UCSD-AML1 (cell line): ENCODE results near the gene GEN1.

ENCODE experiments used
- DNase-seq: peaks from one replicate; lab custom pipeline; 2025; ENCODE audit not compliant: unreplicated experiment; lab: John Stamatoyannopoulos, UW

GEN1 gene

DNA sequence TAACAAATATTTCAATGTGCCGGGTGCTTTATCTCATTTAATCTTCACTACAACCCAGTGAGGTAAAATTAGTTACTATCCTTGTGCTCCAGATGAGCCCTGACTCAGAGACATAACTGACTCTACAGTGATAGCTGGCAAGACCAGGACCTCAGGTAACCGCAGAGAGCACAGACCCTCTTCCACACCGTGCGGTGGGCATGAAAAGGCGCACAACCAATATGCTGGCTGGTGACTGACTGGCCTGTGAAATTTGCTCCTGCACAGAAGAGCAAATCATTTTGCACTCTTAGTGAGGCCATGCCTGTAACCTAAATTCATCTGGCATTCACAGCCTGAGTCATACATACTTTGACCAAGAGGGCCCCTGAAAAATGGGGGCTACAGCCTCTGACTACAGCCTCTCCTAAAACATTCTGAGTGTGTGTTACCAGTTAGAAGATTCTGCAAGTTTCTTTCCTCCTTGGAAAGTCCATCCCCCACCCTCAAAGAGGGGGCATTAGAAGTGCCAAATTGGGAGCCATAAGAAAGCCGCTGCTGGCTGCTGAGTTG is 39.9 kb downstream of the GEN1 start:
- DNase-seq, result no peak

DNA sequence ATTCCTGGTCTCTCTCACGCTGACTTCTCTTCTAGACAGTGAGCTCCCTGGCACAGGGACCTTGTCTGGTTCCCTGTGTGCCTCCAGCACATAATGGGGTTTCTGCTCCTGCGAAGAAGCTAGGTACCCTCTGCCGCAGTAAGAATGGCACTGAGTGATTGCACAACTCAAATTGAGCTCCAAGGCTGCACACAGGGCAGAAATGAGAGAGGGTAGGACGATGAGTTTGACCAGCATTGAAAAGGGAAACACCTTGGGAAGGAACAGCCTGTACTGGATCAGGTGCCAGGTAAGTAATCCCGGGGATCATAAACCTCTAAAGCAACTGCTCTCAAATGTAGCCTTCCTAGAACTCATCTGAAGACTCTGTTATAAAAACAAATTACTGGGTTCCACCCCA is 41.4 kb downstream of the GEN1 start:
- no peak for DNase-seq

DNA sequence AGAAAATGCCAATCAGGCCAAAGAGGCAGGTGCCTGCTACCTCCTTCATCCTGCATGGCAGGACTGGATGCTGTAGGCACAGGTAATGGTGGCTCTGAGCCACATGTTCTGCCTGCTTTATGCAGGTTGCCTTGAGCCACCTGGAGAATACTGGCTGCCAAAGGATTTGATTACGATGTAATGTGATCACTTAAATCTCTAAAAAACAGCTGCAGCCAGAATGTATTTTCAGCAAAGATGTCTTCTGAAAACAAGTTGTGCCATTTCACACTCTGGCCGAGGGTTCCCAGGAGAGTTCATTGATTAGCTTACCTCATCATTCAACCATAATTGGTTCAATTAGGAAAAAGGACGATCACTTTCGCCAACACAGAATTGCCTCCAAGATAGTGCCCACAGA is 44.4 kb downstream of the GEN1 start:
- DNase-seq, result no peak

DNA sequence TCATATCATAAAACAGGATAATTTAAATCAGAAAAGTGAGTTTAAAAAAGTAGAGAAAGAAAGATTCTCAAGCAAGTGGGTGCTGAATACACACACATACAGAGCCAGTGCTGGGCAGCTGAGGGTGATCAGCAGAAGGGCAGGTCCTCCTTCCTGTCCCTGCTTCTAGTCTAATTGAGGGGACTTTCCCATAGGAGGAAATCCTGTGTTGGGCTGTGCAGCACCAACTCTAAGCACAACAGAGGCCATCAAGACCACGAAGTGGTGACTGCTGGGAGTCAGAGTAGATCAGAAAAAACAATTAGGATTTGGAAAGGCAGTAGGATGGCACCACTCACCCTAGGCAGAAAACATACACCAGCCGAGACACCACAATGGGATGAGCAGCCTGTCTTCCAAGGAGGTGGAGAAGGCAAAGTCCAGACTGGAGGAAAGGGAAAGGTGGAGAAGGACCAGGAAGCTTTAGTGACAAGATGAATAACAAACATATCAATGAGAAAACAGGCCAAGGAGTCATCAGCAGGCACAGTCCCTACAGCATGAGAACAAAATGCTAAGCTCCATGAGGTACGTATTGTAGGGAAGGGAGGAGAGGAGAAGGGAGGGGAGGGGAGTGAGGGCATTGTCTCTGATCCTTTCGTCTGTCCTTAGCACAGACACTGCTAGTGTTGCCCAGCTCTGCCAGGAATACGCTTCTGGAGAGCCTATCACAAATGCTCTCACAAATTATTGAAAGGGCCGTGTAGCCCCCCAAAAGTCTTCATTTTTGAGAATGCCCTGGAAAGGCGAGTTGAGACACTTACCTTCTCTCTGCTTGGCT is 45.6 kb downstream of the GEN1 start:
- DNase-seq, result no peak

DNA sequence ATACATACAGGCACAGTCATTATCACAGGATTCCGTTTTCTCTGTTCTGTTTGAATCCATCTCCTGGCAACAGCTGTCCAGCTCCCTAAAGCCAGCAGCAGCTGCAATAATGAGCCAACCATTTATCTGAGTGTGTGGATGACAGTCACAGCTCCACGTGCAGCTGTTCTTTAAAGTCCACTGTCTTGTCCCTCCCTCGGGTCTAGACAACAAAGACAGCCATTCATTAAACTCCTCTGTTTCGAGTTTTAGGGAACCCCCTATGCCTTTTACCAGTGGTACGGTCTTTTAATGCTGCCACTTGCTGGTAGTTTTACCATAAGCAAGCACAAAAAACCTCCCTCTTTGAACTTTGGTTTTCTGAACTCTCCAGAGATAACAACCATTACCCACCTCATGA is 46.3 kb downstream of the GEN1 start:
- DNase-seq, result no peak

DNA sequence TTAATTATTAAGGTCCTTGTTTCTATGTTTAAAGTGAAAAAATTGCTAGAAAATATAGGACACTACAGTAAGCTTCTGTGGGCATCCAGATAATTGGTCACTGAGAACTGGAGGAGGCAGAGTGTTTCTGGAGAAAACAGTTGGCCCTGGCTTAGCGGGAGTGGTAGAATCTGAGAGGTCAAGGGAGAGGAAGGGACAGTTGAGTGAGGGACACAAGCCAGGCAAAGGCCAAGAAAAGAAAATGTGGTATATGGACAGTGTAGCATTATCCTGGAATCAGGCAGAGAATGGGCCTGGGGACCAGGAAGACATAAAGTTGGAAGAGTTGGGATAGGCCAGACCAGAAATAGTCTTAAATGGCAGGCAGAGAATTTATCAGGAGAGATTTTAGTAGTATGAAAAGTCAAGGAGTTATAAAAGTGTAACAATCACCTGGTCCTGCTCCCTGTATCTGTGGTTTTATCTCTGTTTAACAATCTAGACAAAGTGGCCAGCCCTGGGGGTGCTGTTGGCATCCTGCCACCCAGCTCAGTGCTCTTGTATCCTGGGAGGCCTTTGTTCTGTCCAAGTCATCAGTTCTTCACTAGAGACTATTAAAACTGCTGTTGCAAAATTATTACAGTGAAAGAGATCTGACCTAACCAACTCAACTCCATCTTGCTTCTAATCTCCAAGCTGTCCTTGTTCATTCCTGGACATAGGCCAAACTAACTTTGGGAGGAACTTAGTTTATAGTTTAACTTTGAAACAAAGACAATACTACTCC is 46.9 kb downstream of the GEN1 start:
- no peak for DNase-seq

DNA sequence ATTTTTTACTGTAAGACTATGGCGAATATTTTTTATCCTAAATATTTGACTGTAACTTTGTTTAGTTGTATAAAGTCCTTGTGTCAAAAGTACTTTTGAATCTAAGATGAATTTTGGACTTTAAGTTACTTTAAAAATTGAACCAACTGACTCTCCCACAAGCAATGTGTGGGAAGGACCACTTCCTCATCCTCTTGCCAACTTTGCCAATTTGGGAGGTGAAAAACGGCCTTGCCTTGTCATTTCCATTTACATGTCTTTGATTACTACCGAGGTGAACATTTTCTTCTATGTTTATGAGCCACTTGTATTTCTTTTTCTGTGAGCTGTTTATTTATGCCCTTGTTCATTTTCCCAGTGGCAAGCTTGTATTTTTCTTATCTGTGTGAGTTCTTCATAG is 49.6 kb downstream of the GEN1 start:
- no peak for DNase-seq

DNA sequence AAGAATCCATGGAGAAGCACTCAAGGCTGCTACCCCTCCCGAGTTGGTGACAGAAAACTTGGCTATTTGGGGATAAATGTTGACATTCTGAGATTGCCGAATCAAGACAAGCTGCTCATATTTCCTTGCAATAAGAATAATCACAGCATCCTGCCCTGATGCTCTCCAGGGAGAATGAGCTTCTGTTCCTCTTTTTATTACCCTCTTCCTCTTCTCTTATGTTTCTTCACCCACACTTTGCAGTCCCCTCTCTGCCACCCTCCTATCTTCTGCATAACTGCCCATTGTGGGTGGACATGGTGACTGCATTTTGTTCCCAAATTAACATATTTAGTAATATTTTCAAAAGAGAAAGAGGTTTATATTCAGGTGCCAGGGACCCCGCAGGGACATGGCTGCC is 50.4 kb downstream of the GEN1 start:
- no peak for DNase-seq

DNA sequence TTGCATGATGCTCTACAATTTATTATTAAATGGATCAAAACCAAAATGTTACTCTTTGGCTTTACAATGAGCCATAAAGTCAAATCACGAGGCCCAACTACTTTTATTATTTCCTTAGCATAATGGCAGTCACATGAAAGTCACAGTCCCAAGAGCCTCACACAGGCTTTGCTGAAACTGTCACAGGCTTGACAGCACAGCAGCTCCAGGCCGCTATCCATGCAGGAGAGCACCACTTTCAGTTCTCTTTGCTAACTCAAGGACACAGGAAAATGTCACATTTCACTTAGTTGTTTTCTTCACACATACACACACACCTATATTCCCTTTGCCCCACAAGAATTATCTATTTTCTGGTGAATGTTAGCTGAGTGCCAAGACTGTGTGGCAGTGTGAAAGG is 51.2 kb downstream of the GEN1 start:
- DNase-seq, result no peak

DNA sequence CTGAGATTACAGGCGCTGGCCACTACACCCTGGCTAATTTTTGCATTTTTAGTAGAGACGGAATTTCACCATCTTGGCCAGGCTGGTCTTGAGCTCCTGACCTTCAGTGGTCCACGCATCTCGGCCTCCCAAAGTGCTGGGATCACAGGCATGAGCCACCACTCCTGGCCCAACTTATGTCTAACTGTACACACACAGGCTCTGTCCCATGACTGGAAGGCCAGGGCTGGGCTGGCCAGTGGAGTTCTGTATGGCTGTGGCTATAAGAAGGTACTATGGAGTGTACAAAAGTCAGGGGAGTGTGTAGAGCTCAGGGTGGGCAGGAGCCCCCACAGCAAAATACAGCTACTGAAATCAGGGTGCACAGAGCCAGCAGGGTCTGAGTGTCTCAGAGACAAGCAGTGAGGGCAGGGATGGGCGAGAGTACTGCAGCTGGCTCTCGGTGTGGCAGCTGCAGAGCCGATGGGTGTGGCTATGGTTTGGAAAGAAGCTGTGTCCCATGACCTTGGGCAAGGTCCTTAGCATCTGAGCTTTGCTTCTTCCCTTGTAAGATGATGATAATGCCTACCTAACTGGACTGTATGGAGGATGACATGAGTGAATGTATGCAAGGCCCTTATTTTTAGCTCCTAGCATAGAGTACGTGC is 51.9 kb downstream of the GEN1 start:
- no peak for DNase-seq

DNA sequence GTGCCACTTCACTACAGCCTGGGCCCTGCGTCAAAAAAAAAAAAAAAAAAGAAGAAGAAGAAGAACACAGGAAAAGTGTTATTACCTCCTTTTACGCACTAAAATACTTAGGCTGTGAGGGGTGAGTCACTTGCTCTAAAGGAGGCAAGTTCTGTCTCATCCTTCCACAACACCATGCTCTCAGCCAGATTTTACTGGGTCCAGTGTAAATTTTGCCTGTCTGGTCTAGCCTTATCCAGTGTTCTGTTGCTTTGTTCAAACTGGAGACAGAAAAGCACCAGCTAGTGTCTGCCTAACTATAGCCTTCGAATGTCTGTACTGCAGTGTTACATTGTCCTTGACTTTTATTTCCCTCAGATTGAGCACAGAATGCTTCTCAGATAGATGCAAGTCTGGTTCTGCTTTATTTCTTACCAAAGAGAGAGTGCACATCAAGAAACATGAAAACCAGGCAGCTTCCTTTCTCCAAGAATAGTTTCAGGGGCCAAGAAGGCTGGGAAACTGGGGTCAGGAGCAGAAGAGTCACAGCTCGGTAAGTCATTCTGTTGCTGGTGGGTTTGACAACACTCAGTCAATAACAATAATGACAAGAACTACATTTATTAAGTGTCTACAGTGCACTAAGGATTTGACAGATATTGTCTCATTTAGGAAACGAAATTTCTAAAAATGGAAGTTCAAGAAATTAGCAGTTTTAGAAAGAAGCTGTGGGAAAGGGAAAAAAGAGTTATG is 59.2 kb downstream of the GEN1 start:
- DNase-seq, result no peak

DNA sequence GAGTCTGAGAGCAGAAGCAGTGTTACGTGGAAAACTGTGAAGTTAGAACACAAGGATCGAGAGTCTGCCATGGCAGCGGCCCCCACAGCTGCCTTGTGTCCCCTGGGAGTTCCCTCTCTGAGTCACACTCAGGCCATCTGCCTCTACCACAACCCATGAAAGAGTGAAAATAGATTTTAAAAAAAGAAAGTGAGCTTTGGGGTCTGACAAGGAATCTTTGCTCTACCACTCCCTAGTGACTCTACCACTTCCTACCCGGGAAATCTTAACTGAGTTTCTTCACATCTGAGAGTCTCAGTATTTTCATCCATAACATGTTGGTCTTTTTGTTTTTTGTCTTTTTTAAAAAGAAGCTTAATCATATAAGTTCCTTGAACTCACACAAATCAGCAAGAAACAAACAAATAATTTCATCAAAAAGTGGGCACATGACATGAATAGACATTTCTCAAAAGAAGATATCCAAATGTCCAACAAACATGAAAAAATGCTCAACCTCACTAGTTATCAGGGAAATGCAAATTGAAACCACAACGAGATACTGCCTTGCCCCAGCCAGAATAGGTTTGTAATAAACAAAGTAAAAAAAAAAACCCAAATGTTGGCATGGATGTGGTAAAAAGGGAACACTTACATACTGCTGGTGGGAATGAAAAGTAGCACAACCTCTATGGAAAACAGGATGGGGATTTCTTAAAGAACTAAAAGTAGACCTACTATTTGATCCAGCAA is 60.0 kb downstream of the GEN1 start:
- no peak for DNase-seq

DNA sequence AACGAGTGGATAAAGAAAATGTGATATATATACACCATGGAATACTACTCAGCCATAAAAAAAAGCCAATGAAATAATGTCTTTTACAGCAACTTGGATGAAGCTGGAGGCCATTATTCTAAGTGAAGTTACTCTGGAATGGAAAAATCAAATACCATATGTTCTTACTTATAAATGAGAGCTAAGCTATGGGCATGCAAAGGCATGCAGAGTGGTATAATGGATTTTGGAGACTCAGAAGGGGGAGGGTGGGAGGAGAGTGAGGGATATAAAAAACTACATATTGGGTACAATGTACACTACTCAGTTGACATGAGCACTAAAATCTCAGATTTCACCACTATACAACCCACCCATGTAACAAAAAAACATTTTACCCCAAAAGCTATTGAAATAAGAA is 60.7 kb downstream of the GEN1 start:
- no peak for DNase-seq

DNA sequence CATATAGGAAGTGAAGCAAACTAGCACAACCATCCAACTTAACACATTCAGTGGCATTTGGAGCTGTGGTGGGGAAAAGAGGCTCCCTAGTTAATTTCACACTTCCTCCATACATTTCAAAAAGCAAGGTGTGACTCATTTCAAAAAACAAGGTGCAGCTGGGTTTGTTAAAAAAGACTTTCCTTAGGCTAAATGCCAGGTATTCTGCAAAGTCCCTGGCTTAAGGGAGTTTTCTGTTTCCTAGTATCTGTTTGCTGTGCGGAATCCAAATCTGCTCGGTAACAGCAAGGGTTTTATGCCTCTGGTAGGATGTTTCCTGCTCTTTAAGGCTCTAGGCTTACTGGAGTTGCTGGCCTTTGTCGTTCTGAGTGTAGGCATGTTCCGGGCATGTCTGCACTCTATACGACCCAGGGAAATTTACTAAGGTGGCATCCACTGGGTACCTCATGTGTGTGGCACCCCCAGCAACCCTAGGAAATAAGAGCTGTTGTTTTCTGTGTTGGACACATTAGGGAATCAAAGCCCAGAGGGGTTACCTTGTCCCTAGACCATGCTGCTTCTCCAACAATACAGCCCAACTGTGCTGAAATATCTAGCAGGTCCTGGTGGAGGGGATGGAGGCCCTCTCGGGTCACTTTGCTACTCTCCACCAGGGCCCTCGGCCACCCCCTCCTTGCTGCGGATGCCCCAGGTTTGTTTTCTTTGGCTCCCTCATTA is 61.7 kb downstream of the GEN1 start:
- DNase-seq, result no peak

DNA sequence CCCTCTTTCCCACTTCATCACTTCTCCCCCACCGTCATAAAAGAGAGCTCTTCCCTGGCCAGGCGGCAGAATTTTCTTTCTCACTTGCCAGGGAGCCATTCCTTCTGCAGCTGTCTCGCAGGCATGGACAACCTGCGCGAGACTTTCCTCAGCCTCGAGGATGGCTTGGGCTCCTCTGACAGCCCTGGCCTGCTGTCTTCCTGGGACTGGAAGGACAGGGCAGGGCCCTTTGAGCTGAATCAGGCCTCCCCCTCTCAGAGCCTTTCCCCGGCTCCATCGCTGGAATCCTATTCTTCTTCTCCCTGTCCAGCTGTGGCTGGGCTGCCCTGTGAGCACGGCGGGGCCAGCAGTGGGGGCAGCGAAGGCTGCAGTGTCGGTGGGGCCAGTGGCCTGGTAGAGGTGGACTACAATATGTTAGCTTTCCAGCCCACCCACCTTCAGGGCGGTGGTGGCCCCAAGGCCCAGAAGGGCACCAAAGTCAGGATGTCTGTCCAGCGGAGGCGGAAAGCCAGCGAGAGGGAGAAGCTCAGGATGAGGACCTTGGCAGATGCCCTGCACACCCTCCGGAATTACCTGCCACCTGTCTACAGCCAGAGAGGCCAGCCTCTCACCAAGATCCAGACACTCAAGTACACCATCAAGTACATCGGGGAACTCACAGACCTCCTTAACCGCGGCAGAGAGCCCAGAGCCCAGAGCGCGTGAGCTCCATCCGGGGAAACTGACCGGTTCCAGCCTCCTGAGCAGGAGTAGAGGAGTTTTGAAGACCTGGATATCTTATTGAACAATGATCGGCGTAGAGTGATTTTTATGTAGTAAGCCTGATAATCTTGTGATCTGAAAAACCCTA is 62.7 kb downstream of the GEN1 start, which contains the start of gene MSGN1:
Gene MSGN1, plus strand, starts transcription at position 65 of the 850 bp plus-strand sequence. Its CDS starts 59 bp downstream, at position 124.
- no peak for DNase-seq

DNA sequence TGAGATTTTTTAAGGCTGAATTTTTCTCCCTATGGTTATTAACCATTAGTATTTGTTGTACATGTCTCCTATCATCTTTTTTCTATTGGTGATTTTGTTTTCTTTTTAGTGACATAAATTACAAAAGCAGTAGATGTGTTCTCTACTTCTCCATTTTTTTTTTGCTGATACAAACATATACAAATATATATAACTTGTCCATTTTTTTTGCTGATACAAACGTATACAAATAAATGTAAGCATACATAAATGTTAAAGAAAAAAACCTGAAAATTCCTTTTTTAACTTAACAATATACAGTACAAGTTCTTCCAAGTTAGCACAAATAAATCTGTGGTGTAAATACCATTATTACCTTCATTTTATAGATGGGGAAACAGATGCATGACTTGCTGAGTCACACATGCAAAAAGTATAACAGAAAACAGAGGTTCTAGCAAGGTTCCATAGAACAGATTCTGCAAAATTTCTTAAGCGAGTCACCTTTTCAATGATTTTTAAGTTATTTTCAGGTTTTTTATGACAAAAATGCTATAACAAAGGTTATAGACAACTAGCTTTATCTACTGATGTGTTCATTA is 64.4 kb downstream of the GEN1 start:
- no peak for DNase-seq

DNA sequence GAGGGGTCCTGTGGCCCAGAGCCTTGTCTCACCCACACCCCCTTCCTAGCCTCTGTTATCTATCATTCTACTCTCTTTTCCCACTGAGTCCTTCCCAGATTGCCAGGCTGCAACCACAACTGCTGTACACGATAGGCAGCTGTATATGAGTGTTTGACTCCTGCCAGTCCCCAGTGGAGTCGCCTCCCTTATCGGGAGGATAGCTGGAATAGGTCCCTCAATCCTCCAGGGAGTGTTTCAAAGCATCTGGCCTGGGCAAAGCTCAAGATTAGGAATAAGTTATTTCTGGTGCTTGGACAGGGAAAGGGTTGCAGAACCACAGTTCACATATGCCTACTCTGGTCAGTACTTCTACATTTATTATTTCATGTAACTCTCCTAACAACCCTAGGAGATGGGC is 67.1 kb downstream of the GEN1 start:
- no peak for DNase-seq
